Lung (tissue), 12 donors: ENCODE data around the gene CDC34. TPM values are rescaled to one million over a fixed set of nuclear protein-coding genes. Genes with fewer than 3 reads are reported as not detected.

Source experiments
- ATAC-seq: fragments of 200-7000 bp; cut with Tn5 transposase; one replicate; pipeline ENCODE4 v1.9.1; 2020; ENCODE audit warnings: moderate number of reproducible peaks; ENCODE audit not compliant: insufficient read depth, low FRiP score
- DNase-seq, 3 donors: peaks; one replicate each; pipeline ENCODE4 v3.0.0-alpha.2; 2013 to 2017
- H3K27ac ChIP-seq, 2 donors: one replicate each; pipeline ENCODE4 v1.5.1; 2013; ENCODE audit warnings: mild to moderate bottlenecking in 2 of 2, moderate library complexity in 2 of 2, control low read depth in 1 of 2, inconsistent platforms in 1 of 2, low read depth in 1 of 2, low read length in 1 of 2
- H3K27me3 ChIP-seq, 3 donors: one replicate each; pipeline ENCODE4 v1.5.1; 2013; ENCODE audit warnings: low read length in 2 of 3; ENCODE audit not compliant: control insufficient read depth in 3 of 3, insufficient read depth in 3 of 3
- H3K36me3 ChIP-seq, 4 donors: one replicate each; pipeline ENCODE4 v1.5.1; 2013; ENCODE audit warnings: low read length in 4 of 4, mild to moderate bottlenecking in 1 of 4, moderate library complexity in 1 of 4; ENCODE audit not compliant: control insufficient read depth in 4 of 4, insufficient read depth in 4 of 4
- H3K4me1 ChIP-seq, 5 donors: one replicate each; pipeline ENCODE4 v1.5.1; 2013; ENCODE audit warnings: low read length in 5 of 5, mild to moderate bottlenecking in 2 of 5, moderate library complexity in 1 of 5; ENCODE audit not compliant: control insufficient read depth in 5 of 5, insufficient read depth in 5 of 5
- H3K4me3 ChIP-seq: one replicate; pipeline ENCODE4 v1.5.1; 2013; ENCODE audit warnings: mild to moderate bottlenecking, control low read depth, moderate library complexity
- H3K9ac ChIP-seq, 2 donors: one replicate each; pipeline ENCODE4 v1.5.1; 2013; ENCODE audit warnings: low read length in 2 of 2, control low read depth in 1 of 2; ENCODE audit not compliant: insufficient read depth in 1 of 2
- H3K9me3 ChIP-seq, 4 donors: one replicate each; pipeline ENCODE4 v1.5.1; 2013; ENCODE audit warnings: low read length in 3 of 4, mild to moderate bottlenecking in 1 of 4, moderate library complexity in 1 of 4; ENCODE audit not compliant: control insufficient read depth in 4 of 4, insufficient read depth in 3 of 4
- CTCF ChIP-seq: IDR thresholded peaks from 2 replicates; pipeline ENCODE4 v1.5.1; 2012; ENCODE audit warnings: mild to moderate bottlenecking; ENCODE audit errors: control extremely low read depth, extremely low read depth
- WGBS, 2 donors: extraction: QIAGEN DNeasy Blood & Tissue Kit; methylation state at CpG; one replicate each; pipeline ENCODE4 v1.1.7; 2013; 5-methylcytosine and 5-hydroxymethylcytosine counted together
- polyA plus RNA-seq, 2 donors: library from polyadenylated mRNA; stranded (reverse); fragments of 200-250 nt; gene quantifications; one replicate each; pipeline ENCODE4 v1.2.1, GENCODE V29; 2013
- total RNA-seq, 2 donors: library from RNA; depleted of rRNA in 1 of 2; stranded (reverse); fragments of >200 nt in 1 of 2; gene quantifications; one replicate each; pipeline ENCODE4 v1.2.1, GENCODE V29; 2014 to 2021
- donor health status: control.
- donor health status: control.
- donor health status: Bipolar disorder and iron deficiency.
- donor health status: healthy.
- donor health status: DM: yes; HTN: yes; CAD: no.

CDC34 gene
- total and polyA plus RNA-seq, 4 donors, result 42.9 to 89.1 (median 60.1) TPM

GRCh38 chr19:525857-526419, 5.6 kb upstream of the CDC34 start:
- no peak overlapping the region for H3K27ac ChIP-seq
- H3K9ac ChIP-seq, result no peak overlapping the region
- TF ChIP-seq CTCF, result no peak
- H3K4me3 ChIP-seq, result no peak overlapping the region
- H3K36me3 ChIP-seq, result peaks cover 0 to 3% (median 0%) of the 10 kb centered on the region in 4 donors
- peaks cover 0 to 2% (median 0%) of the 10 kb centered on the region in 4 donors for H3K9me3 ChIP-seq
- DNase-seq (no peak), ATAC-seq (no peak)
- peaks cover 0 to 2% (median 0%) of the 10 kb centered on the region in 5 donors for H3K4me1 ChIP-seq
- 50 to 55% methylated on average over 13 of the region's 13 CpGs for WGBS, 2 donors
- H3K27me3 ChIP-seq, result peaks cover 0 to 3% (median 0%) of the 10 kb centered on the region in 3 donors

- H3K9ac ChIP-seq, result no peak overlapping the region
- no peak for TF ChIP-seq CTCF
- H3K4me1 ChIP-seq, result peaks cover 0 to 19% (median 8%) of the 10 kb centered on the region in 5 donors
- H3K9me3 ChIP-seq, result peaks cover 0 to 2% (median 0%) of the 10 kb centered on the region in 4 donors
- DNase-seq, result no peak
- H3K27ac ChIP-seq, result peak overlapping the region; percentile 92 to 99
- no peaks in the 10 kb centered on the region for H3K36me3 ChIP-seq
- no peak for ATAC-seq
- peak overlapping the region; percentile 73 for H3K4me3 ChIP-seq
- H3K27me3 ChIP-seq, result peaks cover 0 to 1% (median 0%) of the 10 kb centered on the region in 3 donors
- WGBS, 2 donors, result 68 to 71% methylated on average over 38 of the region's 38 CpGs
Measured at GRCh38 chr19:530134-531008, 1.2 kb upstream of the CDC34 start.

DNA sequence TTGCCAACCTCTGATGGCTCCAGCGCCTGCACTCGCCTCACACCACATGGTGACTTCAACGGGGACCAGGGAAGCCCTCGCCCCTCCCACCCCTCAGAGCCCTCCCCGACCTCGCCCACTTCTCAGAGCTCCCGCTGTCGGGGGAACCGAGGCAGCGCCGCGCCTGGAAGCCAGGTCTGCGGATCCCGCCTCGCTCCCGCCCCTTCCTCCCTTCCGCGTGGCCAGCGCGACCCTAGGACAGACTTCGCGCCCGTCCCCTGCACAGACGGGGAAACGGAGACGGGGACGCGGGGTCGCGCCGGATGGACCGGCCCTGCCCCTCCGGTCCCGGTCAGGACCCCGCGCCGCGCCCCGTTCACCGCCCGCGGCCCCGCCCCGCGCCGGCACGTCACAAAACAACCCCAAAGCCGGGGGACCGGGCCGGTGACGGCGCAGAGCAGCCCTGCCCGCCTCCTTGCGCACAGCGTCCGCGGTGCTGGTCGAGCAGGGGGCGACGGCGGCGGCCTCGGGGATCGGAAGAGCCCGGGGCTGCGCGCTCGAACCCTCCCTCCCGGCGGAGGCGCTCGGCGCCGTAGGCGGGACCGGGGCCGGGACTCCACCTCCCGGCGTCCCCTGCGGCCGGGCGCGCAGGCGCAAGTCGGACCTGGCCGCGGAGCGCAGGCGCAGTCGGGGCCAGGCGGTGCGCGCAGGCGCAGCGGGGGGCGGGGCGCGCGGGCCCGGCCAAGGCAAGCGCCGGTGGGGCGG, 379 bp upstream of the CDC34 start:
- peaks cover 0 to 6% (median 1%) of the 10 kb centered on the region in 4 donors for H3K36me3 ChIP-seq
- H3K27me3 ChIP-seq, result no peaks in the 10 kb centered on the region
- DNase-seq (peak; percentile 90 to 92 (median 92)), ATAC-seq (peak; percentile 81)
- peak overlapping the region; percentile 92 to 99 for H3K27ac ChIP-seq
- H3K4me1 ChIP-seq, result peaks cover 0 to 20% (median 8%) of the 10 kb centered on the region in 5 donors
- no peak for TF ChIP-seq CTCF
- H3K9ac ChIP-seq, result peak overlapping the region in 1 of 2 donors; percentile 63
- H3K9me3 ChIP-seq, result peaks cover 0 to 2% (median 0%) of the 10 kb centered on the region in 4 donors
- peak overlapping the region; percentile 90 for H3K4me3 ChIP-seq
- 0 to 1% methylated on average over 56 to 103 of the region's 103 CpGs for WGBS, 2 donors
